Epithelial cell of esophagus (primary cell): Measurements from ENCODE around the gene IGSF3.

ENCODE experiments used
- DNase-seq: peaks from one replicate; pipeline ENCODE4 v3.0.0; 2010; ENCODE audit warnings: low read depth
- H3K4me3 ChIP-seq: 2 replicates; pipeline ENCODE4 v1.5.1; 2011; ENCODE audit warnings: mild to moderate bottlenecking, low read length, control low read depth
- CTCF ChIP-seq: IDR thresholded peaks from 2 replicates; pipeline ENCODE4 v1.5.1; 2011; ENCODE audit warnings: low read depth, mild to moderate bottlenecking, low read length, control low read depth, inconsistent platforms; ENCODE audit not compliant: insufficient read depth; ENCODE audit errors: missing control alignments

Gene IGSF3

DNA sequence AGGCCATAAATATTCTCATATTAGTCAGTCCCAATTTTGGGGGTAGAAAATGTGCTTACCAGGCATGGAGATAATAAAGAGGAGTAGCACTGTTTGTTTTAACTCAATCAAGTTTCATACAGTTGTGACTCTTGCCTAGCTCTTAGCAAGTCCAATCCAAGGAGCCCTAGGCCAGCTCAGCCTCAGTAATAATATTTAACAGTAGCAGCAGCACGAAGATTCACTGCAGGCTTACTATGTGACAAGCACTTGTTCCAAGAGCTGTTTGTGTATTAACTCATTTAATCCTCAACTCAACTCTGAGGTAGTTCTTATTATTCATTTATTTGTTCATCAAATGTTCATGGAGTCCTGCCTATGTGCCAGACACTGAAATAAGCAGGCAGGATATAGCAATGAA, 109.0 kb downstream of the IGSF3 start:
- no peak for TF ChIP-seq CTCF
- no peak for DNase-seq

DNA sequence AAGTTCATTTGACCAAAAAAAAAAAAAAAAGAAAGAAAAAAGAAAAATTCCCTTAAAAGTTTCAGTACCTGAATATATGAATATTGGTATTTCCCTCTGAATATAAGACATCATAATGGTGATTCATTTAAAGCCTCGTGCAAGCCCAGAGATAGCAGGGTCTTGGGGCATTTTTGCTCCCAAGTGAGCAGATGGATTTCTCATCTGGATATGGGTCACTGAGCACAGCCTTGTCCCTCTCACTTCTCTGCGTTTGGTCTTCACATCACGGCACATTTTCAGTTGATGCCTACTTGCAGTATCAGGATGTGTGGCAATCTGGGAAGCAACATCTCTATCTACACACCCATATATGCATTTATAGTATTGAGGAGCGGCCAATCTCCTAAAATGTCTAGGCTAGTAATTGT, 109.4 kb downstream of the IGSF3 start:
- H3K4me3 ChIP-seq: no peak overlapping the region
- no peak for TF ChIP-seq CTCF
- DNase-seq: no peak

More for the DNA sequence above, 109.0 kb downstream of the IGSF3 start:
- no peak overlapping the region for H3K4me3 ChIP-seq

DNA sequence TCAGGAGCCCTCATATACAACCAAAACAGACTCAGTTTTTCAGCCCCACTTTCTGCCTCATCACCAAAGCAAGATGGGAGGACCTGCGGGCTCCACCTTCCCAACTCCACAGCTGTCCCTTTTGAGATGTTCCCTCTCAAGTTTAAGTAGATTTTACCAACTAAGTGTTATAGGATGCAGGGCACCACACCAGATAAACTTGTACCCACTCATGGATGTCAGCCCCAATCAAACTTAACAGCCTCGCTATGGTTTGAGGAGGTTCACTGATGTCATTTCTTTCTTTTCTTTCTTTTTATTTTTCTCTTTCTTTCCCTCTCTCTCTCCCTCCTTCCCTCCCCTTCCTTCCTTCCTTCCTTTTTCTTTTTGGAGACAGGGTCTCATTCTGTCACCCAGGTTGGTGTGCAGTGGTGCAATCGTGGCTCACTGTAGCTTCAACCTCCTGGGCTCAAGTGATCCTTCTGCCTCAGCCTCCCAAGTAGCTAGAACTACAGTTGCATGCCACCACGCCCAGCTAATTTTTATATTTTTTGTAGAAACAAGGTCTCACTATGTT, 110.1 kb downstream of the IGSF3 start:
- DNase-seq: no peak
- H3K4me3 ChIP-seq: no peak overlapping the region
- no peak for TF ChIP-seq CTCF

DNA sequence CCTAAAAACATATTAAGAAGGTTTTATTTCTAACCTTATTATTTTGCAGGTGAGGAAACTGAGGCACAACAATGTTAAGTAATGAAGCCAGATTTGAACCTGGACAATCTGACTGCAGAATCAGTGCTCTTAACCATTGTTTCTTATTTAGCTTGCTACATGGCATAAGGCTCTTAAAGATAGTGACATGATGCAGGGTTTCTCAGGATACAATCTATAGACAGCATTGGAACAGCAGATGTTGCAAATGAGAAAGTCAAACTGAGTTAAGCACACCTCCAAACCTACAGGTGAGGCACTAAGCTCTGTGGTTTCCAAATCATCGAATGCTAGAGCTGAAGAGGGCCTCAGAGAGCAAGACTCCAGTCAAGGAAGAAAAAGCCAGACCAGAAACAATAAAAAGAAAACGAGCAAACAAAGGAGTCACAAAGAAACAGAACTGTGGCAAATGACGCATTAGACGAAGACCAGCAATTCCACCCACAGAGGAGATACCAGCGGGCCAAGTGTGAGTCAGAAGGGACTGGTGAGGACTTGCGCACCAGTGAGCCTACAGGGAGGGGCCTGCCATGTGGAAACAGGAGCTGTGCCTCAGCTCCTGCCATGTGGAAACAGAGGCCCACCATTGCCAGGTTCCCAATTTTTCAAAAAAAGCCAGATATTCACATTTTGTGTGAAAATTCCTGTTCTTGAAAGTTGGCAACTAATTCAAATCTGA, 111.1 kb downstream of the IGSF3 start:
- DNase-seq: peak; percentile 99
- H3K4me3 ChIP-seq: no peak overlapping the region
- peak; percentile 16 for TF ChIP-seq CTCF

GRCh38 chr1:116554924-116555323, 112.6 kb downstream of the IGSF3 start:
- no peak for DNase-seq
- H3K4me3 ChIP-seq: no peak overlapping the region
- TF ChIP-seq CTCF: no peak

GRCh38 chr1:116553386-116554115, 114.0 kb downstream of the IGSF3 start:
- H3K4me3 ChIP-seq: no peak overlapping the region
- no peak for TF ChIP-seq CTCF

More at GRCh38 chr1:116553386-116554115, 114.0 kb downstream of the IGSF3 start:
- DNase-seq: peak; percentile 93
